ENCODE data around the gene ZNF783. TPM values are rescaled to one million over a fixed set of nuclear protein-coding genes. Genes with fewer than 3 reads are reported as not detected.
"Not testable (repeated sequence)": the region's sequence is repeated elsewhere in the genome, so short reads cannot be mapped to it uniquely, and the experiment has no call there.

Gene ZNF783
- total and polyA plus RNA-seq, 2 donors (not counting 1 experiment from before 2014, with no cell fraction given) = 3.3 to 11.4 TPM

DNA sequence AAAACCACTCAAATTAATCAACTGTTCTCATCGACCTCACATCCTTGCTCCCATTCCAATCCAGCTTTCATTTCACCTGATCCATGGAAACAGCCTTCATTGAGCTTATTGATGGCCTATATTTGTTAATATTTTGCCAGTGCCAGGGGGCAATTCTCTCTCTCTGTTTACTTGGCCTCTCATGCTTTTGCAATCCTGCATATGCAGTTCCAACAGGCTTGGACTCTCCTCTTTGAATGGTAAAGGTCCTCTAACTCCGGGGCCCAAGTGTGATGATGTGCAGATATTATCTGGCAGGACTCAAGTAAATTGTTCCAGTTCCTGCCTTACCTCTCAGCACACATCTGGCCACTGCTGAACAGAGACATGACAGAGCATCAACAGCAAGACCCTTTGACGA lies 67.3 kb downstream of the ZNF783 start:
- no peaks in the 10 kb centered on the region for H3K4me1 ChIP-seq (ENCODE audit: control insufficient read depth, extremely low read depth, insufficient read depth, low read length)
- no peak overlapping the region for H3K27ac ChIP-seq (ENCODE audit: insufficient read depth, low read length)
- no peak for TF ChIP-seq EZH2 (IDR thresholded peaks at IDR 0.05; ENCODE audit: low read length, missing control alignments)
- TF ChIP-seq, protein P1, sequence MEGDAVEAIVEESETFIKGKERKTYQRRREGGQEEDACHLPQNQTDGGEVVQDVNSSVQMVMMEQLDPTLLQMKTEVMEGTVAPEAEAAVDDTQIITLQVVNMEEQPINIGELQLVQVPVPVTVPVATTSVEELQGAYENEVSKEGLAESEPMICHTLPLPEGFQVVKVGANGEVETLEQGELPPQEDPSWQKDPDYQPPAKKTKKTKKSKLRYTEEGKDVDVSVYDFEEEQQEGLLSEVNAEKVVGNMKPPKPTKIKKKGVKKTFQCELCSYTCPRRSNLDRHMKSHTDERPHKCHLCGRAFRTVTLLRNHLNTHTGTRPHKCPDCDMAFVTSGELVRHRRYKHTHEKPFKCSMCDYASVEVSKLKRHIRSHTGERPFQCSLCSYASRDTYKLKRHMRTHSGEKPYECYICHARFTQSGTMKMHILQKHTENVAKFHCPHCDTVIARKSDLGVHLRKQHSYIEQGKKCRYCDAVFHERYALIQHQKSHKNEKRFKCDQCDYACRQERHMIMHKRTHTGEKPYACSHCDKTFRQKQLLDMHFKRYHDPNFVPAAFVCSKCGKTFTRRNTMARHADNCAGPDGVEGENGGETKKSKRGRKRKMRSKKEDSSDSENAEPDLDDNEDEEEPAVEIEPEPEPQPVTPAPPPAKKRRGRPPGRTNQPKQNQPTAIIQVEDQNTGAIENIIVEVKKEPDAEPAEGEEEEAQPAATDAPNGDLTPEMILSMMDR (conservative IDR thresholded peaks at IDR 0.05 in 1 of 2, IDR thresholded peaks at IDR 0.05 in 1 of 2; ENCODE audit: low read depth in 1 of 2, low read length in 2 of 2) = no peak
- H3K79me2 ChIP-seq (ENCODE audit: control insufficient read depth, insufficient read depth, low read length) = no peaks in the 10 kb centered on the region
- no peak overlapping the region for H3K4me2 ChIP-seq (ENCODE audit: extremely low read depth, insufficient read depth, low read length)
- DNase-seq (ENCODE audit: low read depth in 2 of 2) = no peak
- H3K4me3 ChIP-seq (replicated peaks in 1 of 4; ENCODE audit: control extremely low read depth in 1 of 4, insufficient read depth in 1 of 4, low read depth in 3 of 4, low read length in 4 of 4) = no peak overlapping the region
- no peaks in the 10 kb centered on the region for H3K9me3 ChIP-seq (ENCODE audit: control insufficient read depth, insufficient read depth, low read depth, low read length)
- no peaks in the 10 kb centered on the region for H3K36me3 ChIP-seq (ENCODE audit: control insufficient read depth, insufficient read depth, low read length)
- no peak overlapping the region for H2AFZ ChIP-seq (ENCODE audit: low read length)
- no peaks in the 10 kb centered on the region for H4K20me1 ChIP-seq (ENCODE audit: control insufficient read depth, extremely low read depth, insufficient read depth, low read length)
- no peak overlapping the region for H3K9ac ChIP-seq (ENCODE audit: insufficient read depth, low read length)
- H3K27me3 ChIP-seq (ENCODE audit: control insufficient read depth, insufficient read depth, low read length) = no peaks in the 10 kb centered on the region

DNA sequence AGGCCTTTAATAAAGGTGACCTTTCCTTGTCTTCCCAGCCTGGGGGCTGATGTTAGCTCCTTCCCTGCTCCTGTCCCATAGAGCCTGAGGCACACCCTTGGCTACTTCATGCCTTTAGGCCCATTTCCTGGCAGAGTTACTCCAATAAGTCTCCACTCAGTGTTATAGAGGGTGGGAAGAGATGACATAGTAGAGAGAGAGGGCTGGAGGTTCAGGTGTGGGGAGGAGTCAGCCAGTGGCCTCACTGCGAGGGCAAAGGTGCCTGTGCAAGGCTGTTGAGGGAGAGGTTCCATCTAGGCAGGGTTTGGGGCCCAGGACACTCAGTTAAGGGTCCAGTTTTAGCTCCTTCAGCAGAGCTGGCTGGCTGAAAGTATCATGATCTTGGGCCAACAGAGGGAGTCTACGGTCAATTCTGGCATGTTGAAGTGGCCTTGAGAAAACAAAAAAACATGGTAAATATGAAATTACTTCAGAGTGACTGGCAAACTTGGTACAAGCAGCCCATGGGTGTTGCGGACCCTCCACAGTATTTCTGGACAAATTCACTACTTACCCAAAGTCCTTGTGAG lies 67.9 kb downstream of the ZNF783 start:
- H2AFZ ChIP-seq (ENCODE audit: low read length) = no peak overlapping the region
- no peak overlapping the region for H3K4me3 ChIP-seq (replicated peaks in 1 of 4; ENCODE audit: control extremely low read depth in 1 of 4, insufficient read depth in 1 of 4, low read depth in 3 of 4, low read length in 4 of 4)
- H3K9me3 ChIP-seq (ENCODE audit: control insufficient read depth, insufficient read depth, low read depth, low read length) = no peaks in the 10 kb centered on the region
- H3K27ac ChIP-seq (ENCODE audit: insufficient read depth, low read length) = no peak overlapping the region
- no peaks in the 10 kb centered on the region for H4K20me1 ChIP-seq (ENCODE audit: control insufficient read depth, extremely low read depth, insufficient read depth, low read length)
- H3K4me1 ChIP-seq (ENCODE audit: control insufficient read depth, extremely low read depth, insufficient read depth, low read length) = no peaks in the 10 kb centered on the region
- H3K4me2 ChIP-seq (ENCODE audit: extremely low read depth, insufficient read depth, low read length) = no peak overlapping the region
- no peak for DNase-seq (ENCODE audit: low read depth in 2 of 2)
- no peaks in the 10 kb centered on the region for H3K79me2 ChIP-seq (ENCODE audit: control insufficient read depth, insufficient read depth, low read length)
- no peaks in the 10 kb centered on the region for H3K36me3 ChIP-seq (ENCODE audit: control insufficient read depth, insufficient read depth, low read length)
- TF ChIP-seq EZH2 (IDR thresholded peaks at IDR 0.05; ENCODE audit: low read length, missing control alignments) = no peak
- TF ChIP-seq, protein P1 (conservative IDR thresholded peaks at IDR 0.05 in 1 of 2, IDR thresholded peaks at IDR 0.05 in 1 of 2; ENCODE audit: low read depth in 1 of 2, low read length in 2 of 2) = no peak
- no peaks in the 10 kb centered on the region for H3K27me3 ChIP-seq (ENCODE audit: control insufficient read depth, insufficient read depth, low read length)
- no peak overlapping the region for H3K9ac ChIP-seq (ENCODE audit: insufficient read depth, low read length)

DNA sequence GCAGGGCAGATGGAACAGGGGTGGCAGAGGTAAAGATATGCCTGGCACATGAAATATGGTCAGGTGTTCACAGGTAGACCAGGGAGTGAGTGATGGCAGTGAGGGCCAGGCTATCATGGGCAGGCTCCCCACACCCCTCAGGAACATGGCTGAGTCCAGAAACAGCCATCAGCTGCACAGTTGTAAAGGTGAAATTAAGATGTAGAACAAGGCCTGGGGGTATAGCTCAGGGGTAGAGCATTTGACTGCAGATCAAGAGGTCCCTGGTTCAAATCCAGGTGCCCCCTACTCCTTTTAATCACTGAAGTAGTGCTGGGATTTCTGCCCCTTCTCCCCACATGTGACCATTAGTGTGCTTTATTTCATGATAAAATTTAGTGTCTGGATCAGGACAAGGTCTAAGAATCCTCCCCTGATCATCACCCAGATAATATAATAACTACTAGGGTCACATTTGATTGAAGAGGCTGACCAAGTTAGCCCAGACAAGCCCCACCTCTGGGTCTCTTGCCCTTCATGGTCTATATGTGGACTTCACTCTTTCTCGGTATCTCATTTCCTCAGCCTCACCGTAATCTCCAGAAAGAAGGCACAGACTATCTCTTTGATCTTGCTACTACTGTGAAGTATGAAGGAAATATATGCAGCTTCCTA lies 69.0 kb downstream of the ZNF783 start:
- Histone ChIP-seq H3K36me3 (ENCODE audit: control insufficient read depth, insufficient read depth, low read length) (no peaks in the 10 kb centered on the region), H2AFZ (ENCODE audit: low read length) (no peak overlapping the region), H3K9me3 (ENCODE audit: control insufficient read depth, insufficient read depth, low read depth, low read length) (no peaks in the 10 kb centered on the region), H3K79me2 (ENCODE audit: control insufficient read depth, insufficient read depth, low read length) (no peaks in the 10 kb centered on the region), H3K4me2 (ENCODE audit: extremely low read depth, insufficient read depth, low read length) (no peak overlapping the region), H3K4me3 (replicated peaks in 1 of 4; ENCODE audit: control extremely low read depth in 1 of 4, insufficient read depth in 1 of 4, low read depth in 3 of 4, low read length in 4 of 4) (no peak overlapping the region), H3K27ac (ENCODE audit: insufficient read depth, low read length) (no peak overlapping the region), H4K20me1 (ENCODE audit: control insufficient read depth, extremely low read depth, insufficient read depth, low read length) (no peaks in the 10 kb centered on the region), H3K27me3 (ENCODE audit: control insufficient read depth, insufficient read depth, low read length) (no peaks in the 10 kb centered on the region), H3K4me1 (ENCODE audit: control insufficient read depth, extremely low read depth, insufficient read depth, low read length) (no peaks in the 10 kb centered on the region), H3K9ac (ENCODE audit: insufficient read depth, low read length) (no peak overlapping the region)
- DNase-seq (ENCODE audit: low read depth in 2 of 2) = no peak
- TF ChIP-seq EZH2 (IDR thresholded peaks at IDR 0.05; ENCODE audit: low read length, missing control alignments) = no peak
- TF ChIP-seq, protein P1 (conservative IDR thresholded peaks at IDR 0.05 in 1 of 2, IDR thresholded peaks at IDR 0.05 in 1 of 2; ENCODE audit: low read depth in 1 of 2, low read length in 2 of 2) = no peak

DNA sequence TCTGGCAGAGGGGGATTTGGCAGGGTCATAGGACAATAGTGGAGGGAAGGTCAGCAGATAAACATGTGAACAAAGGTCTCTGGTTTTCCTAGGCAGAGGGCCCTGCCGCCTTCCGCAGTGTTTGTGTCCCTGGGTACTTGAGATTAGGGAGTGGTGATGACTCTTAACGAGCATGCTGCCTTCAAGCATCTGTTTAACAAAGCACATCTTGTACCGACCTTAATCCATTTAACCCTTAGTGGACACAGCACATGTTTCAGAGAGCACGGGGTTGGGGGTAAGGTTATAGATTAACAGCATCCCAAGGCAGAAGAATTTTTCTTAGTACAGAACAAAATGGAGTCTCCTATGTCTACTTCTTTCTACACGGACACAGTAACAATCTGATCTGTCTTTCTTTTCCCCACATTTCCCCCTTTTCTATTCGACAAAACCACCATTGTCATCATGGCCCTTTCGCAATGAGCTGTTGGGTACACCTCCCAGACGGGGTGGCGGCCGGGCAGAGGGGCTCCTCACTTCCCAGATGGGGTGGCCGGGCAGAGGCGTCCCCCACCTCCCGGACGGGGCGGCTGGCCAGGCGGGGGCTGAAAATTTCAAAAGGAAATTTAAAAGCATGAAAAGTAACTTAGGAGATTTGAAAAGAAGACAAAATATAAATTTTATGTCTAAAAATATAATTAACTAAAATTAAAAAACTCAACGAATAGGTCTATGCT lies 70.8 kb downstream of the ZNF783 start:
- not testable (repeated sequence) for H3K79me2 ChIP-seq (ENCODE audit: control insufficient read depth, insufficient read depth, low read length); H3K4me3 ChIP-seq (replicated peaks in 1 of 4; ENCODE audit: control extremely low read depth in 1 of 4, insufficient read depth in 1 of 4, low read depth in 3 of 4, low read length in 4 of 4); H3K9me3 ChIP-seq (ENCODE audit: control insufficient read depth, insufficient read depth, low read depth, low read length); H3K9ac ChIP-seq (ENCODE audit: insufficient read depth, low read length); H3K4me2 ChIP-seq (ENCODE audit: extremely low read depth, insufficient read depth, low read length); H2AFZ ChIP-seq (ENCODE audit: low read length); H3K27me3 ChIP-seq (ENCODE audit: control insufficient read depth, insufficient read depth, low read length); H3K27ac ChIP-seq (ENCODE audit: insufficient read depth, low read length); H3K4me1 ChIP-seq (ENCODE audit: control insufficient read depth, extremely low read depth, insufficient read depth, low read length); H3K36me3 ChIP-seq (ENCODE audit: control insufficient read depth, insufficient read depth, low read length); H4K20me1 ChIP-seq (ENCODE audit: control insufficient read depth, extremely low read depth, insufficient read depth, low read length); DNase-seq (ENCODE audit: low read depth in 2 of 2)
